Common myeloid progenitor, CD34-positive (primary cell): ENCODE measurements around the gene SASS6. TPM values are rescaled to one million over a fixed set of nuclear protein-coding genes. Genes with fewer than 3 reads are reported as not detected.
A peak's percentile ranks its signal among the peaks of the same experiment; 100 is the strongest.

Source experiments
- CTCF ChIA-PET: fragments of 350-600 bp; sonication (Branson Sonifier 250); formaldehyde crosslinking; loops from one replicate; lab custom pipeline; 2021; ENCODE audit warnings: antibody characterized with exemption; lab: Charles Lee
- POLR2A ChIA-PET: fragments of 350-600 bp; sonication (Branson Sonifier 250); formaldehyde crosslinking; loops from one replicate; lab custom pipeline; 2021; ENCODE audit warnings: antibody characterized with exemption; lab: Charles Lee
- DNase-seq, 3 donors: peaks; one replicate each; pipeline versions ENCODE4 v3.0.0 to v3.0.0-alpha.2; 2013
- H3K27ac ChIP-seq, 2 experiments: 1 replicate in 1 of 2; 2 replicates in 1 of 2; pipeline ENCODE4 v1.7.0; 2013; ENCODE audit warnings: inconsistent platforms in 2 of 2, low read length in 2 of 2, mild to moderate bottlenecking in 2 of 2, low read depth in 1 of 2, moderate library complexity in 1 of 2; ENCODE audit not compliant: severe bottlenecking in 2 of 2, insufficient read depth in 1 of 2, poor library complexity in 1 of 2
- H3K27me3 ChIP-seq, 5 experiments: replicated peaks in 2 of 5; 1 replicate in 3 of 5; 2 replicates in 2 of 5; pipeline versions ENCODE4 v1.6.1 to v1.7.0; 2013; ENCODE audit warnings: low read length in 4 of 5, mild to moderate bottlenecking in 2 of 5, moderate library complexity in 2 of 5, inconsistent platforms in 1 of 5; ENCODE audit not compliant: insufficient read depth in 5 of 5, control insufficient read depth in 4 of 5
- H3K36me3 ChIP-seq, 4 experiments: 1 replicate in 2 of 4; 2 replicates in 2 of 4; pipeline versions ENCODE4 v1.6.1 to v1.7.0; 2013; ENCODE audit warnings: low read length in 3 of 4, control low read depth in 1 of 4, mild to moderate bottlenecking in 1 of 4; ENCODE audit not compliant: control insufficient read depth in 4 of 4, insufficient read depth in 4 of 4
- H3K4me1 ChIP-seq, 4 experiments: 1 replicate in 3 of 4; 2 replicates in 1 of 4; pipeline versions ENCODE4 v1.6.1 to v1.7.1; 2013; ENCODE audit warnings: low read length in 3 of 4, mild to moderate bottlenecking in 3 of 4, control low read depth in 1 of 4, inconsistent platforms in 1 of 4, moderate library complexity in 1 of 4; ENCODE audit not compliant: control insufficient read depth in 4 of 4, insufficient read depth in 4 of 4; ENCODE audit errors: control extremely low read depth in 1 of 4
- H3K4me3 ChIP-seq, 7 experiments: 1 replicate in 4 of 7; 2 replicates in 3 of 7; pipeline versions ENCODE4 v1.5.1 to v1.7.0; 2013; ENCODE audit warnings: mild to moderate bottlenecking in 7 of 7, low read length in 6 of 7, moderate library complexity in 6 of 7, inconsistent platforms in 2 of 7, low read depth in 2 of 7, control low read depth in 1 of 7; ENCODE audit not compliant: insufficient read depth in 4 of 7, control insufficient read depth in 1 of 7; ENCODE audit errors: extremely low read depth in 1 of 7
- H3K9me3 ChIP-seq, 5 experiments: 1 replicate in 4 of 5; 2 replicates in 1 of 5; pipeline versions ENCODE4 v1.6.1 to v1.7.1; 2013; ENCODE audit warnings: low read length in 4 of 5, mild to moderate bottlenecking in 2 of 5, inconsistent platforms in 1 of 5, low read depth in 1 of 5, moderate library complexity in 1 of 5; ENCODE audit not compliant: control insufficient read depth in 4 of 5, insufficient read depth in 2 of 5; ENCODE audit errors: control extremely low read depth in 1 of 5
- WGBS: methylation state at CpG from one replicate; pipeline ENCODE4 v1.1.5; 2013; ENCODE audit not compliant: insufficient coverage; 5-methylcytosine and 5-hydroxymethylcytosine counted together
- polyA plus RNA-seq: library from polyadenylated mRNA; unstranded; fragments of 120-200 nt; gene quantifications from one replicate; pipeline ENCODE4 v1.2.1, GENCODE V29; 2013

SASS6 gene, protein sequence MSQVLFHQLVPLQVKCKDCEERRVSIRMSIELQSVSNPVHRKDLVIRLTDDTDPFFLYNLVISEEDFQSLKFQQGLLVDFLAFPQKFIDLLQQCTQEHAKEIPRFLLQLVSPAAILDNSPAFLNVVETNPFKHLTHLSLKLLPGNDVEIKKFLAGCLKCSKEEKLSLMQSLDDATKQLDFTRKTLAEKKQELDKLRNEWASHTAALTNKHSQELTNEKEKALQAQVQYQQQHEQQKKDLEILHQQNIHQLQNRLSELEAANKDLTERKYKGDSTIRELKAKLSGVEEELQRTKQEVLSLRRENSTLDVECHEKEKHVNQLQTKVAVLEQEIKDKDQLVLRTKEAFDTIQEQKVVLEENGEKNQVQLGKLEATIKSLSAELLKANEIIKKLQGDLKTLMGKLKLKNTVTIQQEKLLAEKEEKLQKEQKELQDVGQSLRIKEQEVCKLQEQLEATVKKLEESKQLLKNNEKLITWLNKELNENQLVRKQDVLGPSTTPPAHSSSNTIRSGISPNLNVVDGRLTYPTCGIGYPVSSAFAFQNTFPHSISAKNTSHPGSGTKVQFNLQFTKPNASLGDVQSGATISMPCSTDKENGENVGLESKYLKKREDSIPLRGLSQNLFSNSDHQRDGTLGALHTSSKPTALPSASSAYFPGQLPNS
- 5.4 TPM for polyA plus RNA-seq

DNA sequence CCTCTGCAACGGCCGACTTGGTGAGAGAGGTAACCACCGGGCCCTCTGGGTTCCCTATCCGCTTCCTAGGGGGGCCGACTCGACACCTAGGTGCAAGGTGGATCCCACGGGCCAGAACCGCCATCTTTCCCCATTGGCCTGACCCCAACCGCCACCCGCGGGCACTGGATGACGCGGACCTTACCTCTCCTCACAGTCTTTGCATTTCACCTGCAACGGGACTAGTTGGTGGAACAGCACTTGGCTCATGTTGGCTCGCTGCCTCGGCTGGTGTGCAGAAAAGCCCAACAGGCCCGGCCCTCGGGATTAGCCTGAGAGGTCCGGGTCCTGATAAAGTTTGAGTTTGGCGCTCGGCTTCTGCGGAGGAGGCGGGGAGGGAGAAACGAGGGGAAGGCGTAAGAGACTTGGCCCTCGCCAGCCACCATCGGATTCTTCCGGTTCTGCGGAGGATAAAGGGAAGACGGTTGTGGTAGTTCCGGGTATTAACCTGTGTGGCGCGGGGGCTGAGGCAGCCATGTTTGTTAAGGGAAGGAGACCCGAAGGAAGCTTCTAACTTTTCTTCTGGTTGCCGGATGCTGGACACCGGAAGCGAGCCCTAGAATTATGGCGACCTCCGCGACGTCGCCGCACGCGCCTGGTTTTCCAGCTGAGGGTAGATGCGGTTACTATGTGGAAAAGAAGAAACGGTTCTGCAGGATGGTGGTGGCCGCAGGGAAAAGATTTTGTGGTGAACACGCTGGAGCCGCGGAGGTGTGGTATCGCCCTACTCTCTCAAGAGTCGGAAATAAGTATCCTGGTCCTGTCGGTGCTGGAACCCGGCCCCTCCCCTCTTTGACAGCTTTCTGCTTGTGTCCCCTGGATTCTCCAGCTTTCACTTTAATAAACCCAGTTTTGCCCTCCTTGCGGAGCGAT is at the start of gene SASS6, which contains the start of gene TRMT13:
SASS6 (minus strand) TSS at position 365 of the 912 bp plus-strand sequence; CDS start at position 249, 116 bp downstream.
TRMT13 (plus strand) TSS at position 598 of the 912 bp plus-strand sequence; CDS start at position 604, 6 bp downstream.
- no peaks in the 10 kb centered on the region for H3K27me3 ChIP-seq
- H3K4me1 ChIP-seq: peaks cover 3 to 27% (median 17%) of the 10 kb centered on the region in 4 experiments
- peak within 1 kb of the TSS; percentile 54 to 82 for H3K27ac ChIP-seq
- H3K36me3 ChIP-seq: peaks cover 4 to 12% (median 7%) of the 10 kb centered on the region in 4 experiments
- H3K9me3 ChIP-seq: no peaks in the 10 kb centered on the region
- POLR2A ChIA-PET: interaction anchor here (0.9 kb wide), 1 partner anchor 95 kb away, joined by 4 read pairs; a partner anchor contains a TSS
- peak within 1 kb of the TSS; percentile 58 to 99 (median 98) for H3K4me3 ChIP-seq
- DNase-seq: peak; percentile 98 to 99 (median 99)
- CTCF ChIA-PET: interaction anchor here (0.9 to 1.5 kb wide), 3 partner anchors 10 to 327 kb away, joined by 3 to 5 read pairs (median 3); no protein-coding TSS in a partner anchor
- 0% methylated on average over 51 of the region's 57 CpGs for WGBS

GRCh38 chr1:100178091-100178490 is 45.4 kb upstream of the SASS6 start, which contains the start of gene LRRC39:
TSS of gene LRRC39 (minus strand) at chr1:100178256. CDS start at chr1:100168516, 9,740 bp downstream.
- H3K4me1 ChIP-seq: no peaks in the 10 kb centered on the region
- no peak within 1 kb of the TSS for H3K4me3 ChIP-seq
- ChIA-PET CTCF (no interaction called here), POLR2A (no interaction called here)
- no peaks in the 10 kb centered on the region for H3K36me3 ChIP-seq
- no peaks in the 10 kb centered on the region for H3K27me3 ChIP-seq
- no peak within 1 kb of the TSS for H3K27ac ChIP-seq
- WGBS: no CpG with 5 or more reads among the region's 5 CpGs
- peak in 2 of 3 donors; percentile 3 to 26 for DNase-seq
- no peaks in the 10 kb centered on the region for H3K9me3 ChIP-seq

DNA sequence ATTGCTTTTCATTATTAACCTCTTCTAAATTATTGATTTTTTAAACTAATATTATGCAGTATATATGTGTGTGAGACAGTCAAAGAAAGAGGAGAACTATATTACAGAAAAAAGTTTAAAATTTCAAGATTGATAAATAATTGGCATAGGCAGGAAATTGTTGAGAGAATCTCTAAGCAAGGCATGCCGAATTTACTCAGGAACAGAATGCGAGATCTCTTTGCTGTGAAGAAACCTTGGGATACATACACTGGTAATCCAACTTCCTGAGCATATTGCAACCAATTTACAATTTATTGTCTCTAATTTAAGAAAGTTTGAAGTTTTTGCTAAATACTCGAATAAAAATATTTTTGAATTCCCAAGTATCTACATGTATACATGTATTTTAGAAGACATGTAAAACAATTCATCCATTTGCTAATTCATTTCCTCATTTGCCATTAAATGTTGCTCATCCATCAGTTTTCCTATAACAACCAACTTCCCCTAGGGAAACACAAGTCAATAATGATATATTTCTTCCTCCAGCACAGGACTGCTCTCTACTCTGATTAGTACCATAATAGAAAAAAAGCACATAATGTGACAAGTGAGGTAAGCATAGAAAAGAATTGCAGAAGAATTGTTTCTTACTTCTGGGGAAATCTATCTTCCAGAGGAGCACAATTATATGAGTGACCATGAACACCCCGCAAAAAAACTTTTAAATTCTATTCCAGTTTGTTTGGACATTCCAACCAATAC is 44.7 kb upstream of the SASS6 start:
- DNase-seq: no peak
- Histone ChIP-seq H3K36me3 (no peaks in the 10 kb centered on the region), H3K27ac (no peak overlapping the region), H3K27me3 (no peaks in the 10 kb centered on the region), H3K4me3 (no peak overlapping the region), H3K4me1 (no peaks in the 10 kb centered on the region), H3K9me3 (no peaks in the 10 kb centered on the region)
- WGBS: no CpG with 5 or more reads among the region's 4 CpGs
- POLR2A ChIA-PET: no interaction called here
- CTCF ChIA-PET: no interaction called here

- ChIA-PET CTCF (no interaction called here), POLR2A (no interaction called here)
- Histone ChIP-seq H3K36me3 (no peaks in the 10 kb centered on the region), H3K27me3 (no peaks in the 10 kb centered on the region), H3K27ac (no peak overlapping the region), H3K9me3 (peaks cover 0 to 1% (median 0%) of the 10 kb centered on the region in 5 experiments), H3K4me3 (no peak overlapping the region), H3K4me1 (no peaks in the 10 kb centered on the region)
- no CpG with 5 or more reads among the region's 2 CpGs for WGBS
- DNase-seq: no peak
These were observed 35.3 kb upstream of the SASS6 start for GRCh38 chr1:100168051-100168450.

DNA sequence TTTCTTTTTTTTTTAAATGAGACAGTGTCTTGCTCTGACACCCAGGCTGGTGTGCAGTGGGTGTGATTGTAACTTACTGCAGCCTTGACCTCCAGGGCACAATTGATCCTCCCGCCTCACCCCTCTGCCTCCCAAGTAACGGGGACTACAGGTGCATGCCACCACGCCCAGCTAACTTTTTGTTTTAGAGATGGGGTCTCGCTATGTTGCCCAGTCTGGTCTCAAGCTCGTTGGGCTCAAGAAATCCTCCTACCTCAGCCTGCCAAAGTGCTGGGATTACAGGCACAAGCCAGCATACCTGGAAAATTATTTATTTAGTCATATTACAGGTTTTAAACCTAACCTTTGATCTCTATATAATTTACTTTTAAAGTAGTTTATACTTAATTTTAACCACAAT is 32.0 kb upstream of the SASS6 start:
- Histone ChIP-seq H3K4me3 (no peak overlapping the region), H3K4me1 (no peaks in the 10 kb centered on the region), H3K27ac (no peak overlapping the region), H3K9me3 (peaks cover 0 to 1% (median 0%) of the 10 kb centered on the region in 5 experiments), H3K27me3 (no peaks in the 10 kb centered on the region), H3K36me3 (no peaks in the 10 kb centered on the region)
- ChIA-PET POLR2A (no interaction called here), CTCF (interaction anchor here (1.2 kb wide), 1 partner anchor 18 kb away, joined by 3 read pairs; no protein-coding TSS in a partner anchor)
- WGBS: 90% methylated on average over 3 of the region's 5 CpGs
- no peak for DNase-seq

DNA sequence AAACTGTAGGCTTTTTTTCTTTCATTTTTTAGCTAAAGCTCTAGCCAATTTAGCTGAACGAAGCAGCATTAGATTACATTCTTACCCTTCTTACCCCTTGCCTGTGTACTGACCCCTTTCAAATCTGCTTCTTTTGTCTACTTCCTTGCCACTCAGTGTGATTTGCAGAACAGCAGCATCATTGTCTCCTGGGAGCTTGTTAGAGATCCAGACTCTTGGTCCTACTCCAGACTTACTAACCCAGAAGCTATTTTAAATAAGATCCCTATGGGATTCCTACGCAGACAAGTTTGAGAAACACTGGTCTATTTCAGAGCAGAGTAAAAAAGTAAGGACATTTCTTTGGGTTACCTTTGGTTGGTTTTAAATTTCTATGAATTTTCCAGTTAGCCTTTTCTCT is 31.5 kb upstream of the SASS6 start:
- Histone ChIP-seq H3K4me1 (no peaks in the 10 kb centered on the region), H3K27ac (no peak overlapping the region), H3K27me3 (no peaks in the 10 kb centered on the region), H3K4me3 (no peak overlapping the region), H3K36me3 (no peaks in the 10 kb centered on the region), H3K9me3 (peaks cover 0 to 1% (median 0%) of the 10 kb centered on the region in 5 experiments)
- no peak for DNase-seq
- ChIA-PET CTCF (interaction anchor here (0.7 kb wide), 1 partner anchor 15 kb away, joined by 3 read pairs; no protein-coding TSS in a partner anchor), POLR2A (no interaction called here)
- WGBS: 100% methylated on average over 1 of the region's 2 CpGs
